Measurements from ENCODE around the gene SYT15. TPM values are rescaled to one million over a fixed set of nuclear protein-coding genes. Genes with fewer than 3 reads are reported as not detected.

The SYT15 gene
- total RNA-seq, 6 experiments from 2014 or later: 0.31 to 3.7 (median 2.9) TPM

- H3K4me1 Mint-ChIP-seq (ENCODE audit: low read depth): no peaks in the 10 kb centered on the region
Observed at GRCh38 chr10:46547541-46548497, 31.1 kb upstream of the SYT15 start.

DNA sequence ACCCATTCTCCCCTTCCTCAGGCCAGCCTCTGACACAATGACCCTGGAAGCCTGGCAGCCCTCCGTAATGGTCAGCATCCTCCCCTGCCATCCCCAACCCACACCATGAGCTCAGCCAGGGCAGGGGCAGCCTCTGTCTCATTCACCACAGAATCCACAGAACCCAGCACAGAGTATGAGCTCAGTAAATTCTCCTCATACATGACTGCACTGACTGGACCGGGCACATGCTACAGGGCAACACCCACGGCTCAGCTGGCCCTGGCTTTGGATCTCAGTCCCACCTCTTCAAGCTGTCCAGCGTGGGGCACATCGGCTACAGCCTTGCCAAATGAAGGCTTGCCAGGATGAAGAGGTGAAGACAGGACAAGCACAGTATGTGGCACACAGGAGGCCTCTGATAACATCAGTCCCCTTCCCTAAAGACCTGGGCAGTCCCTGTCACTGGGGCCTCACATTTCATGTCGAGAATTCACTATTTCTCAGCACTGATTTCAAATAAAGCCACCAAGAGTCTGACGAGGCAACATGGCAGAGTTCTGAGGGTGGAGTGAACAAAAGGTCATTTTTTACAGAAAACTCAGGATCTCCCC, 30.3 kb upstream of the SYT15 start:
- TF ChIP-seq, protein P1, sequence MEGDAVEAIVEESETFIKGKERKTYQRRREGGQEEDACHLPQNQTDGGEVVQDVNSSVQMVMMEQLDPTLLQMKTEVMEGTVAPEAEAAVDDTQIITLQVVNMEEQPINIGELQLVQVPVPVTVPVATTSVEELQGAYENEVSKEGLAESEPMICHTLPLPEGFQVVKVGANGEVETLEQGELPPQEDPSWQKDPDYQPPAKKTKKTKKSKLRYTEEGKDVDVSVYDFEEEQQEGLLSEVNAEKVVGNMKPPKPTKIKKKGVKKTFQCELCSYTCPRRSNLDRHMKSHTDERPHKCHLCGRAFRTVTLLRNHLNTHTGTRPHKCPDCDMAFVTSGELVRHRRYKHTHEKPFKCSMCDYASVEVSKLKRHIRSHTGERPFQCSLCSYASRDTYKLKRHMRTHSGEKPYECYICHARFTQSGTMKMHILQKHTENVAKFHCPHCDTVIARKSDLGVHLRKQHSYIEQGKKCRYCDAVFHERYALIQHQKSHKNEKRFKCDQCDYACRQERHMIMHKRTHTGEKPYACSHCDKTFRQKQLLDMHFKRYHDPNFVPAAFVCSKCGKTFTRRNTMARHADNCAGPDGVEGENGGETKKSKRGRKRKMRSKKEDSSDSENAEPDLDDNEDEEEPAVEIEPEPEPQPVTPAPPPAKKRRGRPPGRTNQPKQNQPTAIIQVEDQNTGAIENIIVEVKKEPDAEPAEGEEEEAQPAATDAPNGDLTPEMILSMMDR (IDR thresholded peaks at IDR 0.05): no peak
- H3K4me3 Mint-ChIP-seq: no peak overlapping the region
- H3K36me3 Mint-ChIP-seq (ENCODE audit: low read depth): no peaks in the 10 kb centered on the region
- no peaks in the 10 kb centered on the region for H3K9me3 Mint-ChIP-seq
- no peaks in the 10 kb centered on the region for H3K4me1 Mint-ChIP-seq (ENCODE audit: low read depth)
- DNase-seq: no peak
- H3K27me3 Mint-ChIP-seq (ENCODE audit: insufficient read depth): peaks cover 16% of the 10 kb centered on the region
- no peak overlapping the region for H3K27ac Mint-ChIP-seq

More at GRCh38 chr10:46547541-46548497, 31.1 kb upstream of the SYT15 start:
- no peak overlapping the region for H3K4me3 Mint-ChIP-seq
- H3K27me3 Mint-ChIP-seq (ENCODE audit: insufficient read depth): peaks cover 21% of the 10 kb centered on the region
- no peak for DNase-seq
- H3K27ac Mint-ChIP-seq: no peak overlapping the region
- H3K9me3 Mint-ChIP-seq: no peaks in the 10 kb centered on the region
- TF ChIP-seq, protein P1 (IDR thresholded peaks at IDR 0.05): no peak
- no peaks in the 10 kb centered on the region for H3K36me3 Mint-ChIP-seq (ENCODE audit: low read depth)

DNA sequence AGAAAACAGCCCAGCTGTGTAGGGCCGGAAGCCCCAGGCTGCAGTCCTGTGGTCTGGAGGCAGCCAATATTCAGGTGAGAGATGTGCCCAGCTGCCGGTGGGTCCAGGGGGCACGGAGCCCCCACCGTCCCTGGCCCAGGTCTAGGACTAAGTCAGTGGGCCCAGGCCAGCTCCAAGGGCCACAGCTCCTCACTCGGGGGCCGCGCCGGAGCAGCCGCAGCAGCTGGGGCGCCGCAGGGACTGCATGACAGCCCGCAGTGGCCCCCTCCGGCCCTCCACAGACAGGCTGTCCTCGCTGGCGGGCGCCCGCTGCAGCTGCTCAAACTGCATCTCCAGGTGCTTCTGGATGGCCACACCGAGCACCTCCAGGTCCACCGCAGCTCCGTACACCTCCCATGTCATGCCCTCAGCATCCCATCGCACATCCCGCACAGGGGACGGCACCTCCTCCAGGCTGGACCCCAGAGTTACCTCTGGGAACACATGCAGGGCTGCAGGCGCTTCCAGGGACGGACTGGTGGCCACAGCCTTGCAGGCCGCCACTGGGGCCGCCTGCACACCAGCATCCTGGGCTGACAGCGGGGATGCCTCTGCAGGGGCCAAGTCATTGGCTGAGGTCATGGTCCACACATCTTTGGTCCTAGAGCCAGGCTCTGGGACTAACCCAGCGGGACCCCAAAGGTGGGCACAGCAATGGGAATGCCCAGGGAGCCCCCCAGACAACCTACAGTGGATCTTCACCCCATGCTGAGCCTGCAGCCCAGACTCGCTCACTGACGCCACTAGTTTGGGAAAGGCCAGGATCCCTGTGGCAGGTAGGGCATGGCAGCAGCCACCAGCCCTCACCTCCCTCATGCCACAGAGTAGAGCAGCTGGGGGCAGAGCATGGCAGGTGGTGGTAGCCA, 29.5 kb upstream of the SYT15 start:
- no peaks in the 10 kb centered on the region for H3K4me1 Mint-ChIP-seq (ENCODE audit: low read depth)
- H3K36me3 Mint-ChIP-seq (ENCODE audit: low read depth): no peaks in the 10 kb centered on the region
- DNase-seq: no peak
- TF ChIP-seq, protein P1 (IDR thresholded peaks at IDR 0.05): peak; percentile 25; the same call in 1 of the 2 replicates
- H3K4me3 Mint-ChIP-seq: no peak overlapping the region
- H3K27ac Mint-ChIP-seq: no peak overlapping the region
- H3K9me3 Mint-ChIP-seq: no peaks in the 10 kb centered on the region
- peaks cover 13% of the 10 kb centered on the region for H3K27me3 Mint-ChIP-seq (ENCODE audit: insufficient read depth)

DNA sequence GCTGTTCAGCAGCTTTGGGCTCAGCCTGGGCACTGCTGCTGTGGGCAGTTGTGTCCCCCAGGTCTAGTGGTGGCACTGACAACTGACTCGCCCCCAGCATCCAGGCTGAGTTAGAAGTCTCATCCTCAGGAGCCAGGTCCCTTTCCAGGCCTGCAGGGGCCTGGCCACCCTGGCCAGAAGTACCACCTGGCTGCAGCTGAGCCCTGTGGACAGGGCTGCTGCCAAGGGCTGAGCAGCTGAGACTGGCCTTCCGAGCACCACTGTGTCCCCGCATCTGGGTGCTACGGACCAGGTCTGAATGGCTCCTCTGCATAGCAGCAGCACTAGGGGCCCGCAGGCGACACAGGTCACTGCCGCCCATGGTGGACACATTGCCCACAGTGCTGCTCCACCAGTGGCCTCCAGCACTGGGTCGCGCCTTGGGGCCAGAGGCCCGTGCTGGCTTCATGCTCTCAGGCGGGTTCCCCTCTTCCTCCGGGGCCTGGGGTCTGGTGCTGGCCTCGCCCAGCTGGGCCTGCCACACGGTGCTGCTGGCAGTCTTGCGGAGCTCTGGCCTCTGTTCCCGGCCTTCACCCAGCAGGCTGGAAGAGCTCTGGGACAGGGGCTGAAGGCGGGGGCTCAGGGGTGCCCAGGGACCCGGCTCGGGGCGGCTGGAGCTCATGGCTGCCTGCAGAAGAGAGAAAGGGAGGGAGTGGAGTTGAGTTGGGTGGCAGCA, 28.7 kb upstream of the SYT15 start:
- Mint-ChIP-seq H3K9me3 (no peaks in the 10 kb centered on the region), H3K27ac (no peak overlapping the region), H3K36me3 (ENCODE audit: low read depth) (no peaks in the 10 kb centered on the region), H3K4me1 (ENCODE audit: low read depth) (no peaks in the 10 kb centered on the region), H3K27me3 (ENCODE audit: insufficient read depth) (peaks cover 13% of the 10 kb centered on the region), H3K4me3 (no peak overlapping the region)
- TF ChIP-seq, protein P1 (IDR thresholded peaks at IDR 0.05): no peak
- no peak for DNase-seq

Data from HFFc6 (cell line).